GM18873 (cell line): ENCODE results near the gene ALG5.

ENCODE experiments used
- ATAC-seq: cut with Tn5 transposase; IDR thresholded peaks from one replicate; pipeline ENCODE4 v1.9.1; 2021; ENCODE audit warnings: mild to moderate bottlenecking, moderate library complexity, moderate number of reproducible peaks; ENCODE audit not compliant: unreplicated experiment, low FRiP score

ALG5 gene

GRCh38 chr13:36999054-36999714 lies at the start of gene ALG5:
ALG5 (minus strand) TSS chr13:36999340; CDS start chr13:36999300, 40 bp downstream.
- peak; percentile 67 for ATAC-seq

GRCh38 chr13:37047846-37048245 lies 48.7 kb upstream of the ALG5 start:
- no peak for ATAC-seq

- ATAC-seq, result no peak
Measured at GRCh38 chr13:37047032-37047431, 47.9 kb upstream of the ALG5 start.

GRCh38 chr13:37046062-37046461 lies 46.9 kb upstream of the ALG5 start:
- no peak for ATAC-seq

GRCh38 chr13:37040789-37041188 lies 41.6 kb upstream of the ALG5 start:
- ATAC-seq, result no peak

GRCh38 chr13:37039896-37040295 lies 40.8 kb upstream of the ALG5 start:
- ATAC-seq, result no peak

GRCh38 chr13:37037241-37037640 lies 38.1 kb upstream of the ALG5 start:
- ATAC-seq, result no peak

GRCh38 chr13:37029617-37030016 lies 30.5 kb upstream of the ALG5 start:
- no peak for ATAC-seq

GRCh38 chr13:37027639-37028038 lies 28.5 kb upstream of the ALG5 start:
- no peak for ATAC-seq

- ATAC-seq, result no peak
Measured at GRCh38 chr13:37026771-37027170, 27.6 kb upstream of the ALG5 start.

- no peak for ATAC-seq
Measured at GRCh38 chr13:37023871-37024270, 24.7 kb upstream of the ALG5 start.

GRCh38 chr13:37014609-37015008 lies 15.5 kb upstream of the ALG5 start:
- no peak for ATAC-seq

GRCh38 chr13:37011788-37012187 lies 12.6 kb upstream of the ALG5 start:
- ATAC-seq, result no peak

- ATAC-seq, result no peak
Measured at GRCh38 chr13:37011002-37011401, 11.9 kb upstream of the ALG5 start.

GRCh38 chr13:37010424-37010823 lies 11.3 kb upstream of the ALG5 start:
- ATAC-seq, result no peak

- ATAC-seq, result no peak
Measured at GRCh38 chr13:37009692-37010091, 10.6 kb upstream of the ALG5 start.

GRCh38 chr13:37001921-37002250 lies 2.7 kb upstream of the ALG5 start:
- no peak for ATAC-seq

- no peak for ATAC-seq
Measured at GRCh38 chr13:36998624-36999041, 507 bp downstream of the ALG5 start.

- ATAC-seq, result no peak
Measured at GRCh38 chr13:36997716-36998427, 1.3 kb downstream of the ALG5 start.

GRCh38 chr13:36992362-36992761 lies 6.8 kb downstream of the ALG5 start:
- no peak for ATAC-seq

GRCh38 chr13:36986462-36987240 lies 12.5 kb downstream of the ALG5 start:
- no peak for ATAC-seq
